EH (cell line): ENCODE measurements around the gene TGFBR3.

Experiments used
- DNase-seq: peaks from one replicate; pipeline ENCODE4 v3.0.0-alpha.2; 2015; ENCODE audit warnings: low read depth

Gene TGFBR3

GRCh38 chr1:91777630-91778300 lies 108.2 kb downstream of the TGFBR3 start:
- no peak for DNase-seq

GRCh38 chr1:91777196-91777595 lies 108.8 kb downstream of the TGFBR3 start:
- DNase-seq = no peak

GRCh38 chr1:91776068-91776794 lies 109.7 kb downstream of the TGFBR3 start:
- no peak for DNase-seq

DNA sequence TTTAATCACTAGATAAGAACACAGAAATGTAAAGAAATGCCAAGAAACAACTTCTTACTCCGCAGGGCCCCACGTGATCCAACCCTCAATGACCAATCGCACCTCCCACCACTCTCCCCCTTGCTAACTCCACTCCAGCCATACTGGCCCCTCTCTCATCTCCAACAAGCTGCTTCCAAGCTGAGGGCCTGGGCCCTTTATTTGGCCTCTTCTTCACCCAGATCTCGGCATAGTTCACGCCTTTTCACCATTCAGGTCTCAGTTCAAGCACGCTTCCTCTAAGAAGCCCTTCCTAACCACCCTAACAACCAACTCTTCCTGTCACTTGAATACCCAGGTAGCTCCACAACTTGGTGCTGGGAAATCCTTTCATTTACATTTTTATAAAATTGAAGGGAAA lies 110.7 kb downstream of the TGFBR3 start:
- no peak for DNase-seq

DNA sequence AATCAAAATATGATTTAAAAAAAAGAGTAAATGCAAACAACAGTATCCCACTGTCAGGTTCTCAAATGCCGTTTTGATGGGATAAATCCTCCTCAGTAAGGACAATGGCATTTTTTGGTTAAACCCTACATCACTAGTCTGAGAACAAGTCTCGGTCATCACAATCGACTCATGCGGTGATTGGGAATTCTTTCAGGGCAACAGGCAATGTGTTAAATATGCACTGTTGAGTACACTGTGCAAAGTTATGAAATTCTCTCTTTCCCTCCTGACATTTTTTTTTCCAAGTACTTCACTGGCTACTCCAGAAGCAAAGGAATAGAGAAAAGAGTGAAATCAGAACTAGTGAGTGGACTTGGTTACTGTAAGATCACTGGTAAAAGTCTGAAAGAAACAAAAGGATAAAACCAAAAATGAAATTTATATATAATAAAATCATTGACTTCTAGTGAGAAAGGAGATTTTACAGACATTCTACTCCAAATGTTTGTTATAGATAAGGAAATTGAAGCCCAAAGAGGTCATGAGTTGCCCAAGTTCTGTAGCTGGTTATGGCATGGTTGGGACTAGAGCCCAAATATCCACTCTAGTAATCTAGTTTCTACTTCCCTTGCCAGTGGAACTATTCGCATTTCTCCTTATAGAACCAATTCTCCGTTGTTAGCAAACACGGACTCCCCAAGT lies 111.3 kb downstream of the TGFBR3 start:
- peak; percentile 79 for DNase-seq

GRCh38 chr1:91771717-91772116 lies 114.2 kb downstream of the TGFBR3 start:
- DNase-seq = no peak

DNA sequence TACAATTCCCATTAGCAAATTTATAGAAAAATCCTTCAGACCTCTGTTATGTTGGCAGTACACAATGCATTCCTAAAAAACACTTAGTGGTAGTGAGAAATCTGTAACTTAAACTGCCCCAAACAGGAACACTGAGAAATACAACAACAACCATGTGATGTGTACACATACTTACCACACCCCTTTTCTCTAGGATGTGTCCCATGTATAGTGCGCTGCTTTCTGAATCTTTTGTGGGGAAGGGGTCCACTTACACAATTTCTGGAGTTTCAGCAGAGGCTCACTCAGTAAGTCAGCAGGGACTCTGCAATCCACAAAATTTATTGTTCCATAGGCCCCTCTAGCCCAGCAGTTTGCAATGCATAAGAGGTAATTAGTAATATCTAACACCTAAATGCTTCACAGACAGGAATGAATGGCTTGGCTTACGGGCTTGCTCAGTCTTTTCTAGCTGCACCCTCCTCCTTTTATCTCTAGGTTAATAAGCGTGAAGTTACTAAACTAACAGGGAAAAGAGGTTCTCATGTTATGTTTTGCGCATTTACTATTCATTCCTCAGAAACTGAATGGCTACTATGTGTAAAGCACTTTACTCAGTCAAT lies 115.2 kb downstream of the TGFBR3 start:
- DNase-seq = no peak

GRCh38 chr1:91769742-91770141 lies 116.2 kb downstream of the TGFBR3 start:
- no peak for DNase-seq

DNA sequence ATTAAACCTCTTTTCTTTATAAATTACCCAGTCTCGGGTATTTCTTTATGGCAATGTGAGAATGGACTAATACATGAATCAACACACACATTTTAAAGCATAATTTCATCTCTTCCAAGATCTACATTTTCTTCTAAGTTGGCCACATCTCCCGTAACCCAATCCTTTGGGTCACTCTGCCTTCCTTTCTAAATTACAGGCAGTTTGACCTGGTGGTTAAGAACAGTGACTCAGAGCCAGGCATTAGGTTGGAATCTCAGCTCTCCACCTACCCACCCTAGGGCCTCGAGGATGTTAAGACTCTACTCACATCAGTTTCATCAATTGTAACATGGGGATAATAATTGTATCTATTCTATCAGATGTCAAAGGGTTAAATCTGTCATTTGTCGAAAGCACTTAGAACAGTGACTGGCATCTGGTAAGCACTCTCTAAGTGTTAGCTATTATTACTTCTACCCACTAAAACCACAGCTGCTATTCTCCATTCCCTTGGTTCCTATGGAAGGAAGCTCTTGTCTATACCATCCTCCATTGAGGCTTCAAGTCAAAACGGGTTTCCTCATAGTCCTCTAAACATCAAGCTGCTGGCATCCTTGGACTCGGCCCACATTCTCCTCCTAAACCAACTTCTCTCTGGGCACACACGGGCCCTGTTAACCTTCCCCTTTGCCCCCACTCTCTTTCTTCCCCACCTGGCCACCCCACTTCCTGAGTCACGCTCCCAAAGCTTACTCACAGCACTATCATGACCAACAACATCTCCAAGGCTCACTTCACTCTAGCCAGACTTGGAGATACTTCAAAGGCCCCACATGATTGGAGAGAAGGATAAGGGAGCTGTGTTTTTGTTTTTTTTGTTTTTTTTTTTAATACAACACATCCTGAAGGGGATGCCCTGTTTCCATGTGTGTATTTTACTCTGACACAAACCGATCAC lies 116.9 kb downstream of the TGFBR3 start:
- peak; percentile 82 for DNase-seq

DNA sequence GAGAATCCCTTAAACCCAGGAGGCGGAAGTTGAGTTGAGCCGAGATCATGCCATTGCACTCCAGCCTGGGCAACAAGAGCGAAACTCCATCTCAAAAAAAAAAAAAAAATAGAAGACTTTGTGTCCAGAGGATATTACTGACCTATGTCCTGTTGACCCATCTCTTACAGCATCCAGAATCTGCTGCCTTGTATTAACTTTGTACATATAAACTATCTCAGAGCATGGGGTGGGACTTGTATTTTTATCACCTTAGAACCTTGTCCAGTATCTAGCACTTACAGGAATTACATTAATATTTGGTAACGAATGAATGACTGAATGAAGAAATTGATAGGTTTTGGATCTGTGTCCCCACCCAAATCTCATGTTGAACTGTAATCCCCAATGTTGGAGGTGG lies 117.8 kb downstream of the TGFBR3 start:
- DNase-seq = no peak

DNA sequence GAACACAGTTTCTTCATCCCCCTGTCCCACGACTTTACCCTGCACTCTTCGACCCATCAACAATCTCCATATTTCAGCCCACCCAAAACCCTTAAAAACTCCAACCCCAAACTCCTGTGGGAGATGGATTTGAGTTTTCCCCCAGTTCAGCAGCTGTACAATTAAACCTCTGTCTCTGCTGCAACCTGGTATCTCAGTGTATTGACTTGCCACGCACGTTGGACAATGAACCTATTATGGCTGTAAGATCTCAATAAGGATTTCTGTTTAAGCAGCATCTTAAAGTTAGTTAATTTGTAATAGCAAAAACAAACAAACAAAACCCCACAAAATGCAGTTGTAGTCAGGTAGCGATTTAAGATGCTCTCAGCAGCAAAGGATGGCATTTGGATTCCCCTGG lies 119.1 kb downstream of the TGFBR3 start:
- DNase-seq = no peak

DNA sequence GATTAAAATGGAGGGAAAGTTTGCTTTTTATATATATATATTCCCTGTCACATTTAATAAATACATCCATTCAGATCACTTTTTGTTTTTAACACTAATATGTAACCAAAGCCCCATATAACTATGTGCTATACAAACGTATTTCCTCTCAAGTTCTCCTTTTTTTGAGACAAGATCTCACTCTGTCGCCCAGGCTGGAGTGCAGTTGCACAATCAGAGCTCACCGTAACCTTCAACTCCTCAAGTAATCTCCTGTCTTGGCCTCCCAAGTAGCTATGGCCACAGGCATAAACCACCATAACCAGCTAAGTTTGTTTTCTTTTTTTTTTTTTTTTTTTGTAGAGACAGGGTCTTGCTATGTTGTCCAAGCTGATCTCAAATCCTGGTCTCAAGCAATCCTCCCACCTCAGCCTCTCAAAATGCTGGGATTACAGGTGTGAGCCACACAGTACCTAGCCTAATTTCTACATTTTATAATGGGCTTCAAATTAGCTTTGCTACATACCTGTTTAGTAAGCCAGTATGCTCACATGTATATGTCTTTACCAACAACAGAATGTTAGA lies 120.0 kb downstream of the TGFBR3 start:
- DNase-seq = no peak

DNA sequence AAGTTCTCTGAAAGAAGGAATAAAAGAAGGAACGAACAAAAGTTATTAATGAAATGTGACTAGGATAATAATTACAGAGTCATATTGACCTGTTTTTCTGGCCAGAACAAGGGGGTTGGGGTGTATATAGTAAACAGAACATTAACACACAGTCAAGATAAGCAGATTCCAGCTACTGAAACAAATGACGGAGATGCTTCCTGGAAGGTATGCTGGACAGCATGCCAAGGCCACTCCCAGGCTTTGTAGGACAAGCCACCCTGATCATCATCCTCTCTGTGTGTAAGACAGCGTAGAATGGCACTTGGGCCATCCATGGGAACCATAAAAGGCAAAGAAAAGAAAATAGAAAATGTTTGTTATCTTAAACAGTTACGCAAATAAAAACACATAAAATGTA lies 120.7 kb downstream of the TGFBR3 start:
- no peak for DNase-seq

DNA sequence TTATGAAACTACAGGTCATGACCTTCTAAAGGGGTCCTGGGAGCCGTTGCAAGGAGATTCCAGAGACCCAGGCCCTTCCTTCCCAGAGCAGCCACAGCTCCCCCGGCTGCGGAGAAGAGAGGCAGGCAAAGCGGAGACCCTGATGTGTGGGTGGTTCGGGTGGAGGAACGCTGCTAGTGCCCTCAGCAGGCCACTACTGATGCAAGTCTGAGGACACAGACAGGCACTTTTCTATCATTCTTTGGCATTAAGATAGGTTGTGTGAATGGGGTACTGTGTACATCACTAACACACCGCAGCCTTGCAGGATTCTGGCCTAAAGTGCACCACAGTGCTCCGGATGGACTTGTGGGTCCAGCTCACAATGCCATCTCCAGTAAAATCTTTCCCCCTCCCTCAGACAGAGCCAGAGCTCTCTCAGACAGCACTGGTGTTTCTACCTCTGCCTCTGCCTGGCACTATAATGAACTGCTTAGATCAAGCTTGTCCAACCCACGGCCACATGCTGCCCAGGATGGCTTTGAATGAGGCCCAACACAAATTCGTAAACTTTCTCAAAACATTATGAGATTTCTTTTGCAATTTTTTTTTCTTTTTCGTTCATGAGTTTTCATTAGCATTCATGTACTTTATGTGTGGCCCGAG lies 121.4 kb downstream of the TGFBR3 start:
- no peak for DNase-seq

DNA sequence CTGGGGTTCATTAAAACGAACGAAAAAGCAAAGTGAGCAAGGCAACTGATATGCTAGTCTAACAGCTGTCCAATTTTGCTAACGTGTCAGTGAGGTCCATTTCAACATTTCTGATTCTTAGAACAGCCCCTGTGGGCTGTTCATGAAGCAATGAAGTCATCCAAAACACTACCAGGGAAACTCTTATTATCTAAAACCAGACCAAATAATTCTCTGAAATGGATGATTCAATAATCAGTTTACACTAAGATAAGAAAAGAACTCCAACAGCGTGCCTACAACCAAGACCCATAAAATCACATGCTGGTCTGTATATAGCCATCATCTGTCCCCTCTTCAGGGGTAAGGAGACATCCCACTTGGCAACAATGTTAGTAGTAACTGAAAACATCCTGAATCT lies 122.7 kb downstream of the TGFBR3 start:
- DNase-seq = no peak

DNA sequence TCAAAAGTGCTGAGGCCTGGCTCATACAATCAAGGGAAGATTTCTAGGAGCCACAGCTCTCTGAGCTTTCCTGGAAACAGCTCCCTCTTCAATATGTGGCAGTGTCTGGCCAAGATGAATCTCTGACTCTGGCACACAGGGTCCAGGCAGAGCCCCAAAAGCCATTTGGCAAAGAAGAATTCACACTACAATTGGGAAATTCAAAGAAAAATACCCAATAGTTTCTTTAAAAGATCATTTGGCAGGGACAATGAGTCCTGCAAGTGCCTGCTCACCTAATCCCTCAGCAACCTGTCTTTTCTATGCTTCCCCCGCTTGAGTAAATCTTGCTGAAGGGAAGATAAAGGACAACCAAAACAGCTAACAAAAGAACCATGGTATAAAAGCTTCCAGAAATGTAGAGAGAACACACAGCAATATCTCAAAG lies 124.6 kb downstream of the TGFBR3 start:
- no peak for DNase-seq

GRCh38 chr1:91760512-91760911 lies 125.4 kb downstream of the TGFBR3 start:
- no peak for DNase-seq

GRCh38 chr1:91759076-91759475 lies 126.9 kb downstream of the TGFBR3 start:
- DNase-seq = no peak

DNA sequence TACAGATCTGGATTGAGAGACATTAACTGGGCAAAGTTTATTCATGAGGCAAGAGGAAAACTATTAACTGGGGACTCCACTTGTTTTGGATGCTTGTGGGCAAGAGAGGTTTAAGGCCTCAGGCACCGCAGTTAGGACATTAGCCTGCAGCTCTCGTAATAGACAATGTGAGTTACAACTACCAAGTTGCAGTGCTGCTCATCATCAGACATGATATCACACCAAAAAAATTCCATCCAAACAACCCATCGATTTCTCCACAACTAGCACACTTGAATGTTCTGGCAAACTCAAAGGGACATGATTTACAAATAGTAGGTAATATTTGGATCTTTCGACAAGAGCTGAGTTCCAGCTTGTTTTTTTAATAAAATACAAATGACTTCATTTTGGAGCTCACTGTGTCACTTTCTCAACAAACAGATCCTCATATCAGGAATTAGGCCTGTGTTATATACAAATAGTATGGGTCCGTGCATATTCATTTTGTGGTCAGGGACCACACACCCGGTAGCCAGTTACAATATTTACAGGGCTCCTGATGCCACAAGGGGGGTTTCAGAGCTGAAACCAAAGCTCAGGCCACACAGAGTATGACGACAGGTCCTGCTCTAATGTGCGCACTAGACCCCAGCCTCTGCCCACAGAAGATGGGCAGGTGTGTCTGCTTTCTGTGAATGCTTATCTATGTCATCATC lies 128.0 kb downstream of the TGFBR3 start:
- peak; percentile 84 for DNase-seq

DNA sequence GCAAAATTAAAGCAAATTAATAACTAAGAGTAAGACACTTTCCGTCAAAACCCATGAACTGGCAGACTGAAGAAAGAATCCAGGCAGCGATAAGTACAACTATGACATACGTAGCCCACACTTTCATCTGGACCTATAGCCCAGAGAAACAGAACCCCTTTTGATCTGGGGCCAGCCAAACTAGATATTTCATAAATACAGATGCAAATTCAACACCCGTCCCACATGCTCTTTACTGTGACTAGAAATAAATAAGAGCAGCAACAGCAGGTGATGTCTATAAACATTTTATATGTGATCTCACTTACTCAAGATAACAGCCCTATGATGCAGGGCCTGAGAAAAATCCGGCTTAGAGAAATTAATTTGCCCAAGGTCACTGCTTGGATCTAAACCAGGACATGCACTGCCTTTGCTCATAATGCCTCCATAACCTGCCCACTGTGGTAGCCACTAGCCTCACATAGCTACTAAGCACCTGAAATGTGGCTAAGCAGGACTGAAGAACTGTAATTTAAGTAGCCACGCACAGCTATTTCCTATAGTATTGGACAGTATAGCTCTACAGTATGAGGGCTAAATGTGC lies 130.2 kb downstream of the TGFBR3 start:
- no peak for DNase-seq
